Spleen (tissue), 7 donors: Measurements from ENCODE around the gene KIAA0319L.

Experiments used
- POLR2A ChIP-seq, 3 donors: fragments of 450-650 bp; IDR thresholded peaks; one replicate each; pipeline ENCODE4 v1.5.1; 2017; ENCODE audit warnings: antibody characterized with exemption in 3 of 3, mild to moderate bottlenecking in 1 of 3
- POLR2AphosphoS5 ChIP-seq, 3 donors: sonication (generic); formaldehyde crosslinking; IDR thresholded peaks; one replicate each; pipeline ENCODE4 v1.5.1; 2017; ENCODE audit warnings: antibody characterized with exemption in 3 of 3
- TF ChIP-seq, protein P1 (sequence below), 11 experiments: fragments of 200-600 bp in 7 of 11; fragments of 450-650 bp in 4 of 11; sonication (generic) in 4 of 11; IDR thresholded peaks in 8 of 11; conservative IDR thresholded peaks in 3 of 11; 1 replicate in 7 of 11; 2 replicates in 4 of 11; pipeline versions ENCODE4 v1.4.0 to v1.8.0; 2016 to 2021; ENCODE audit warnings: antibody characterized with exemption in 11 of 11, inconsistent platforms in 4 of 11, mild to moderate bottlenecking in 1 of 11
- donor health status: DM: no; HTN: no; CAD: no; lungs with moderate emphysema.
- donor health status: DM: no; HTN: no; CAD: no.
- donor health status: DM: no; HTN: no; CAD: no.

DNA sequence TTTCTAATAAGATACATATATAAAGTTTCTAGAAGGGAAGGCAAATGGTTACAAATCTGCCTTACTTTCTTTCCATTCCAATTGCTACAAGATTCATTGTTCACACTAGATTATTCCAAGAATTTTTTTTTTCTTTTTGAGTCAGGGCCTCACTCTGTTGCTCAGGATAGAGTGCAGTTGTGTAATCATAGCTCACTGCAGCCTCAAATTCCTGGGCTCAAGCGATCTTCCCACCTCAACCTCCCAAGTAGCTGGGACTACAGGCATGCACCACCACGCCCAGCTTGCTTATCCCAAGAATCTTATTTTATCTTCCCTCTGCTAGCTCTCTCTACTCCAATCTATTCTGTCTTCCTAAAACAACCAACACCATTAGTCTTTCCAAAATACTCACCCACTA is 81.8 kb downstream of the KIAA0319L start:
- TF ChIP-seq, protein P1, sequence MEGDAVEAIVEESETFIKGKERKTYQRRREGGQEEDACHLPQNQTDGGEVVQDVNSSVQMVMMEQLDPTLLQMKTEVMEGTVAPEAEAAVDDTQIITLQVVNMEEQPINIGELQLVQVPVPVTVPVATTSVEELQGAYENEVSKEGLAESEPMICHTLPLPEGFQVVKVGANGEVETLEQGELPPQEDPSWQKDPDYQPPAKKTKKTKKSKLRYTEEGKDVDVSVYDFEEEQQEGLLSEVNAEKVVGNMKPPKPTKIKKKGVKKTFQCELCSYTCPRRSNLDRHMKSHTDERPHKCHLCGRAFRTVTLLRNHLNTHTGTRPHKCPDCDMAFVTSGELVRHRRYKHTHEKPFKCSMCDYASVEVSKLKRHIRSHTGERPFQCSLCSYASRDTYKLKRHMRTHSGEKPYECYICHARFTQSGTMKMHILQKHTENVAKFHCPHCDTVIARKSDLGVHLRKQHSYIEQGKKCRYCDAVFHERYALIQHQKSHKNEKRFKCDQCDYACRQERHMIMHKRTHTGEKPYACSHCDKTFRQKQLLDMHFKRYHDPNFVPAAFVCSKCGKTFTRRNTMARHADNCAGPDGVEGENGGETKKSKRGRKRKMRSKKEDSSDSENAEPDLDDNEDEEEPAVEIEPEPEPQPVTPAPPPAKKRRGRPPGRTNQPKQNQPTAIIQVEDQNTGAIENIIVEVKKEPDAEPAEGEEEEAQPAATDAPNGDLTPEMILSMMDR (IDR thresholded peaks at IDR 0.05 in 8 of 11, conservative IDR thresholded peaks at IDR 0.05 in 3 of 11), result no peak
- TF ChIP-seq POLR2A (IDR thresholded peaks at IDR 0.05), result no peak
- no peak for TF ChIP-seq POLR2AphosphoS5 (IDR thresholded peaks at IDR 0.05)
